ENCODE measurements around the gene ZNF530.

ZNF530 gene

GRCh38 chr19:57599761-57600383, at the start of gene ZNF530:
Gene ZNF530, plus strand, starts transcription at chr19:57599885. Its CDS starts 4,461 bp downstream, at chr19:57604346.
- DNase-seq = peak; percentile 42 to 79 (median 74)

DNA sequence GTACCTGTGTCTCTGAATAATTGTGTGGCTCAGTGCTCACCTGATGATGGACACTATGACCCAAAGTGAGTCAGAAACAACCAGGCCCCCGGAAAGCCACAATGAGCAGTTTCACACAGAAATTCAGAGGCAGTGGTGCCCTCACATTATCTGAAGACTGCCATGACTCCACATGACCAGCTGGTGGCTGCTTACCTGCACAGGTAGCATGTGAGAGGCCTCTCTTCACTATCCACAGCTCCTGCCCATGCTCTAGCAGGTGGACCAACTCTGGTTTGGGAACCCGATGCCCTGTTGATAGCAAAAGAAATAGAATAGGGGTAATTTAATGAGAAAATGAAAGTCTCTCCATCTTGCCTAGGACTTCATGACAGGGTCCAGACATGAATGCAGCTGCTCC, 47.3 kb upstream of the ZNF530 start:
- no peak for DNase-seq

DNA sequence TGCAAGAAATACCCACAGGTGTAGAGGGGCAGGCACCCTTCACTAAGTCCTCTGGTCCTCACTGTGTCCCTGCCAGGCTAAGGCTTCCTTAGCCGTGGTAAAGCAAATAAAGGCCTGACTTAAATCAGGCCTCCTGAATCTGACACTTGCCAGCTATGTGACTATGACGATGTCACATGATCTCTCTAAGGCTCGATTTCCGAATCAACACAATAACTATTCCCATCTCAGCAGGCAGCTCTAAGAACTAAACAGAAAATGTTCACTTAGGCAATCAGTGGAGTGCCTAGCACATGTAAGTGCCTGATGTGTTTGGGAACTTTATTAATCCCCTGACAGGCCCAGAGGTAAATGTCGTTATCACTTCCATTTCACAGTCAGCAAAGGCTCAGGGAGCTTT, 42.0 kb upstream of the ZNF530 start:
- DNase-seq = no peak

DNA sequence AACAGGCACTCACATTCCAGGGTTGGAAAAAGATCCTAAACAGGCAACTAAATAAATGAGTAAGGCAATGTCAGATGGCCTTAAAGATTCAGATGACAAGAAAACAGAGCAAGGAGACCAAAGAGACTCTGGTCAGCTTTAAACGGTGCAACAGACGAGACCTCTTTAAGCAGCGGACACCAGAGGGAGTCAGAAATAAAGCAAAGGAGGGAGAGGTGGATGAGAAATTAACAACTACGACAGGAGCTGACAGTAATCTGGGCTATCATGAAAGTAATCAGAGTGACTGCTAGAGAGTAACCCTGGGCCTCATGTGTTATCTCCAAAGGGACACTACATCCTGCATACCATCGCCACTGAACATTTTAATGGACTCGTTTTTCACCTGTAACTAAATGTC, 41.2 kb upstream of the ZNF530 start:
- DNase-seq = no peak

- DNase-seq = peak in 3 of 6 experiments; percentile 8 to 51 (median 26)
These were observed 40.7 kb upstream of the ZNF530 start for GRCh38 chr19:57559008-57559403.

GRCh38 chr19:57559404-57560025, 40.2 kb upstream of the ZNF530 start, which contains the start of gene ZNF550:
Gene ZNF550, minus strand, starts transcription at chr19:57559863. Its CDS starts 181 bp downstream, at chr19:57559682.
- DNase-seq = peak; percentile 71 to 84 (median 78)

DNA sequence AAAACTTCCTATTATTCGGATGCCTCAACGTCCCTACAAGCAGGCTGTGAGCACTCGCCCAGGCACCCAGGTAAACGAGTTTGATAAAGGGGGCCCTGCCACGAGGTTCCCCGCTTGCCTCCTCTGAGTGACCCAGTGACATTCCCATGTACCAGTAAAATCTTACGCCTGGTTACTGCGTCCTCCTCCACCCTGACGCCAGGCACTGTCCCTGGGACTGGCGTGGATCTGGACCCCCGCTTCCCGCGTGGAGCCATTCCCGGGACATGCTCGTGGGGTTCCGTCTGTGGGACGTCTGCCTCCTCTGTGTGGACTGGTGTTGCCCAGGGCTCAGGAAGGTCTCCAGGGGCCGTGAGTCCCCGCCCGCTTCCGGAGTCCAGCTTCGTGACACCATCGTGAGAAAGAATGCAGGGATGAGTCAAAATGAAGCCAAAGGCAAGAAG, 39.6 kb upstream of the ZNF530 start:
- DNase-seq = no peak

DNA sequence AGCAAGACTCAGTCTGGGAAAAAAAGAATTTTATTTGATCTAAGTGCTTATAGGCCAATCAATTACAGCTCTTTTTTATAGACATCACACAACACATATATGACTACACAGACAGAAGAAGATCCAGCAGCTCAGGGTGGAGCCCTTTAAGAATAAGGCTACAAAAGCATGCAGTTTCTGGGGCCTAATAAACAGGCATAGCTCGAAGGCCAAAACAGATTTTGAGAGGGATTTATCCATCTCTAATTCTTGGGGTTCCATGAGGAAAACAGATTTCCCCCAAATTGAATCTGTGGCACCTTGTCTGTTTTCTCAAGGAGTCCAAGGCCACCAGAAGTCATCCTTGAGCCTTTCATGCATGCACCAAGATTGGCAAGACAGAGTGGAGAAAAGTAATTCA, 36.1 kb upstream of the ZNF530 start:
- DNase-seq = no peak

- no peak for DNase-seq
These were observed 33.1 kb upstream of the ZNF530 start for GRCh38 chr19:57566396-57567265.

- DNase-seq = no peak
These were observed 29.0 kb upstream of the ZNF530 start for GRCh38 chr19:57570707-57571106.

- no peak for DNase-seq
These were observed 27.2 kb upstream of the ZNF530 start for GRCh38 chr19:57572415-57572947.

DNA sequence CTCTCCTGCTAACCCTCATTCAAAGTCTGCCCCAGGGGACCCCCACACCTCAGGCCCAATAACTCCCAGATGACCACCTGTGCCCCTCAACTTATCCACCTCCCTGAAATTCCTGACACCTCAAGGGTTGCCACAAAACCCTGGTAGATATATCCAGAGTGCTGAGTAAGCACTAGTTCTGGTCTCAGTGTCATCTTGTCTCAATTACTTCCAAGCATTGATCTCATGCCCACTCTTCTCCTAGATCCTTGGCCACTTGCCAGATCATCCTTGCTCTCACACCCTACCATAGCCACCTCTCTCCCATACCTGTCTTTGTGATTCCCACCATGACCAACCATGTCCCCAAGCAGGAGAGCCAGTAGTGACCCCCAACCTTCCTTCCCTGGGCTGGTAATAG, 23.0 kb upstream of the ZNF530 start:
- DNase-seq = no peak

DNA sequence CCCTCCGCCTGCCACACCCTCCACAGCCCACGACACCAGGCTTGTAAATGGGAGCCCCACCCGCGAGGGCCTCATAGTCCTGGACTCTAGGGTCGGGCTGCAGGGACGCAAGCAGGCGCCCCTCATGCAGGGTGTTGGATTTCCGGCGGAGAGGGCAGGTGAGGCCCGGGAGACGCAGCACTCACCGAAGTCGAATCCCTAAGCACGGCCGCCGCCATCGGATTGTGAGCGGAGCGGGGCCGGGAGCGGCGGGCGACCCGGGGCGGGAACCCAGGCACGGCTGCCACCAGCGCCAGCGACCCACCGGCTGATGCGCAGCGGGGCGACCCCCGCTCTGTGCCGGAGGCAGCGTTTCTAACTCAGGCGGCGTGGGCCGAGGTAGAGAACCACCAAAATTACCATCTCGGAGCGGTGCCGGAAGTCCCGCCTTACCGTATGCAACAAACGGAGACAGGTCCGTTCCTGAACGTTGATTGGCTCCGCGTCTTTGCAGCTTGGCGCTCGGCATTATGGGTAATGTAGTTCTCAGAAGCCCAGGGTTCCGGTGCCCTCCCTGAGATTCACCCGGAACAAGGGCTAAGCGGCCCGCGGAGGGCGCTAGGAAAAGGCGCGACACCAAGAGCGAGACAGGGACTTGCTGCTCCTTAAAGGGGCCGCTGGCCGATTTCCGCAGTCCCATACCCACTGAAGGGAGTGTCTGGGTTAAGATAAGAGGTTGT, 21.0 kb upstream of the ZNF530 start, which contains the start of gene ZNF416:
ZNF416 (minus strand) TSS at position 425 of the 719 bp plus-strand sequence; CDS start at position 218, 207 bp downstream.
- peak; percentile 83 to 96 (median 95) for DNase-seq

GRCh38 chr19:57583104-57583520, 16.6 kb upstream of the ZNF530 start:
- DNase-seq = no peak

GRCh38 chr19:57583521-57584416, 15.9 kb upstream of the ZNF530 start, which contains the start of gene ZIK1:
Gene ZIK1, plus strand, starts transcription at chr19:57584145. Its CDS starts 212 bp downstream, at chr19:57584357.
- DNase-seq = peak; percentile 75 to 88 (median 84)

DNA sequence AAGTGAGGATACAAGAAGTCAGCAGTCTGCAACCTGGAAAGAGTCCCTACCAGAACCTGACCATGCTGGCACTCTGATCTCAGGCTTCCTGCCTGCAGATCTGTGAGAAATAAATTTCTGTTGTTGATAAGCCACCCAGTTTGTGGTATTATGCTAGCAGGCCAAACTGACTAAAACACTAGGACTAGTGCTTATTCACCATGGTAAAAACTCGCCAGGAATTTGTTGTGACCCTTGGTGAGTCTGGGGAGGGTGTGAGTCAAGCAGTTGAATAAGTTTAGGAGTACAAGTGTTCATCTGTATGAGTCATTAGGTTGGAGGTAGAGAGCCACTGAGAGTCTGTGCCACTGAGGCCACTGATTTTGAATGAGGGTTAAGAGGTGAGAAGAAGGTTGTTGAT, 12.2 kb upstream of the ZNF530 start:
- DNase-seq = no peak

GRCh38 chr19:57599377-57599760, 316 bp upstream of the ZNF530 start:
- DNase-seq = no peak

DNA sequence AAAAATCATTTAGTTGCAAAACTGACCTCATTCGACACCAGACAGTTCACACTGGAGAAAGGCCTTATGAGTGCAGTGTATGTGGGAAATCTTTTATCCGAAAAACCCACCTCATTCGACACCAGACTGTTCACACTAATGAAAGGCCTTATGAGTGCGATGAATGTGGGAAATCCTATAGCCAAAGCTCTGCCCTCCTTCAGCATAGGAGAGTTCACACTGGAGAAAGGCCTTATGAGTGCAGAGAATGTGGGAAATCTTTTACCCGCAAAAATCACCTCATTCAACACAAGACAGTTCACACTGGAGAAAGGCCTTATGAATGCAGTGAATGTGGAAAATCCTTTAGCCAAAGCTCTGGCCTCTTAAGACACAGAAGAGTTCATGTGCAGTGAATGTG, 7.2 kb downstream of the ZNF530 start:
- DNase-seq = no peak

GRCh38 chr19:57611113-57611512, 11.4 kb downstream of the ZNF530 start:
- no peak for DNase-seq

DNA sequence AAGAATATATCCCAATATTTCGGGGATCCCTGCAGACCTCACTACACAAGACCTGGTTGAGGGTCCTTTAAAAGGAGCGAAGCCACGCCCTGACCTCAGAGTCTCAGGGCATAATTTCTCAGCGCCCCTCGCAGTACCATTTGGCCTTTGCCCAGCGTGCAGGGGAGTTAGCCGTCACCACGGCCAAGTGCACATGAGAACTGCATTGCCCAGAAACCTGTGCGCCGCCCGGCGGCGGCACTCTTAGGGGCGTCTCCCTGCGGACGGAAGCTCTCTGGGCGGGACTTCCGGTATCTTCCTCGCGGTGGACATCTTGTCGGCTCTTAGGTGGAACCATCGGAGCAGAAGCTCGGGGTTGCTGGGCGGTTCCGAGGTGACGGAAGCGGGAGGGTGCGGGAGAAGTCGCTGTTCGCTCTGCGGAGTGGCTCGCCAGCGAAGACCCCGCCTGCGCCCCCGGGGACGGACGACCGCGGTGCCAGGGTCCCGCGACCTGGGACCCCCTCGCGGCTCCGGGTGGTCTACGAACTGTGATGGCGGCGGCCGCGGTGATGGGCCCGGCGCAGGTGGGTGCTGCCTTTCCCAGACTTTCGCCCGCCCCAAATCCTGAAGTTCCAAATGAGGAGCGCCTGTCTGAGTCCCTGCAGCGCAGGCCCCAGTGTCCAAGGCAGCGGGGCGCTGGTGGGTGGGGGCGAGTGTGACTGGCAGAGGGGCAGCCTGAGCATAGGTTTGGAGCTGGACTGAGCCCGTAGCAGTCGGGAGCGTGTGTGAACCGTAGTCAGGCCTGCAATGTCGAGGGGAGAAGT, 14.5 kb downstream of the ZNF530 start, which contains the start of gene ZNF134:
ZNF134 (plus strand) TSS at position 302 of the 803 bp plus-strand sequence. CDS start 5,227 bp downstream, outside the sequence.
- DNase-seq = peak; percentile 66 to 87 (median 80)

Data from stimulated activated naive CD4-positive, alpha-beta T cell (primary cell).